Liver (tissue), 9 donors: Measurements from ENCODE around the gene S100PBP. TPM values are rescaled to one million over a fixed set of nuclear protein-coding genes. Genes with fewer than 3 reads are reported as not detected.
A peak's percentile ranks its signal among the peaks of the same experiment; 100 is the strongest.

Experiments
- DNase-seq: peaks from one replicate; pipeline ENCODE4 v3.0.0-alpha.2; 2017; ENCODE audit warnings: low spot score
- H3K27ac ChIP-seq, 2 donors: one replicate each; pipeline ENCODE4 v1.7.0; 2013; ENCODE audit warnings: inconsistent platforms in 2 of 2, low read length in 2 of 2, control low read depth in 1 of 2, low read depth in 1 of 2, mild to moderate bottlenecking in 1 of 2
- H3K27me3 ChIP-seq, 4 donors: one replicate each; pipeline versions ENCODE4 v1.6.1 to v1.7.0; 2013; ENCODE audit warnings: low read length in 3 of 4, inconsistent platforms in 1 of 4, mild to moderate bottlenecking in 1 of 4, moderate library complexity in 1 of 4; ENCODE audit not compliant: control insufficient read depth in 4 of 4, insufficient read depth in 4 of 4
- H3K36me3 ChIP-seq, 4 donors: one replicate each; pipeline versions ENCODE4 v1.6.1 to v1.7.0; 2013; ENCODE audit warnings: low read length in 3 of 4, mild to moderate bottlenecking in 3 of 4, low read depth in 1 of 4, moderate library complexity in 1 of 4; ENCODE audit not compliant: control insufficient read depth in 4 of 4, insufficient read depth in 3 of 4
- H3K4me1 ChIP-seq, 4 donors: one replicate each; pipeline versions ENCODE4 v1.6.1 to v1.7.0; 2013; ENCODE audit warnings: low read length in 3 of 4, mild to moderate bottlenecking in 3 of 4, moderate library complexity in 1 of 4; ENCODE audit not compliant: control insufficient read depth in 4 of 4, insufficient read depth in 4 of 4
- H3K4me3 ChIP-seq, 3 donors: one replicate each; pipeline versions ENCODE4 v1.6.1 to v1.7.0; 2013; ENCODE audit warnings: low read length in 3 of 3, control low read depth in 1 of 3, low read depth in 1 of 3, mild to moderate bottlenecking in 1 of 3
- H3K9ac ChIP-seq, 2 donors: one replicate each; pipeline ENCODE4 v1.7.0; 2013; ENCODE audit warnings: low read length in 2 of 2, mild to moderate bottlenecking in 2 of 2, moderate library complexity in 2 of 2, control low read depth in 1 of 2, low read depth in 1 of 2
- H3K9me3 ChIP-seq, 4 donors: one replicate each; pipeline versions ENCODE4 v1.6.1 to v1.7.0; 2013; ENCODE audit warnings: low read length in 3 of 4; ENCODE audit not compliant: control insufficient read depth in 4 of 4
- EGR1 ChIP-seq, 2 donors: IDR thresholded peaks; 2 replicates each; pipeline ENCODE4 v1.6.1; 2016 to 2018; ENCODE audit warnings: antibody characterized with exemption in 2 of 2, low read depth in 2 of 2
- FOXA1 ChIP-seq: IDR thresholded peaks from 2 replicates; pipeline ENCODE4 v1.6.1; 2016; ENCODE audit warnings: antibody characterized with exemption
- FOXA2 ChIP-seq: IDR thresholded peaks from 2 replicates; pipeline ENCODE4 v1.6.1; 2016; ENCODE audit warnings: antibody characterized with exemption
- GABPA ChIP-seq, 2 donors: IDR thresholded peaks in 1 of 2; conservative IDR thresholded peaks in 1 of 2; 2 replicates each; pipeline ENCODE4 v1.6.1; 2016; ENCODE audit warnings: antibody characterized with exemption in 2 of 2, mild to moderate bottlenecking in 1 of 2, moderate library complexity in 1 of 2
- HNF4A ChIP-seq, 2 donors: conservative IDR thresholded peaks; 2 replicates each; pipeline ENCODE4 v1.6.1; 2016; ENCODE audit warnings: antibody characterized with exemption in 2 of 2, mild to moderate bottlenecking in 2 of 2
- HNF4G ChIP-seq: IDR thresholded peaks from 2 replicates; pipeline ENCODE4 v1.6.1; 2016; ENCODE audit warnings: antibody characterized with exemption
- JUND ChIP-seq, 2 donors: IDR thresholded peaks; 2 replicates each; pipeline ENCODE4 v1.6.1; 2016; ENCODE audit warnings: antibody characterized with exemption in 2 of 2
- MAX ChIP-seq: IDR thresholded peaks from 2 replicates; pipeline ENCODE4 v1.6.1; 2016; ENCODE audit warnings: antibody characterized with exemption
- NR2F2 ChIP-seq: IDR thresholded peaks from 2 replicates; pipeline ENCODE4 v1.6.1; 2016; ENCODE audit warnings: antibody characterized with exemption
- RAD21 ChIP-seq, 2 donors: IDR thresholded peaks; 2 replicates each; pipeline ENCODE4 v1.6.1; 2016; ENCODE audit warnings: antibody characterized with exemption in 2 of 2, mild to moderate bottlenecking in 2 of 2
- RXRA ChIP-seq, 2 donors: IDR thresholded peaks; 2 replicates each; pipeline ENCODE4 v1.6.1; 2017 to 2018; ENCODE audit warnings: antibody characterized with exemption in 2 of 2, mild to moderate bottlenecking in 1 of 2
- SP1 ChIP-seq: IDR thresholded peaks from 2 replicates; pipeline ENCODE4 v1.6.1; 2018; ENCODE audit warnings: antibody characterized with exemption, mild to moderate bottlenecking
- ZBTB33 ChIP-seq: IDR thresholded peaks from 2 replicates; pipeline ENCODE4 v1.6.1; 2016; ENCODE audit warnings: antibody characterized with exemption
- WGBS: extraction: QIAGEN DNeasy Blood & Tissue Kit; methylation state at CpG from one replicate; pipeline ENCODE4 v1.1.7; 2013; 5-methylcytosine and 5-hydroxymethylcytosine counted together
- polyA plus RNA-seq, 2 donors: library from polyadenylated mRNA; stranded (reverse) in 1 of 2; unstranded in 1 of 2; fragments of 200-250 nt in 1 of 2; fragments of >200 nt in 1 of 2; fragmentation: Nextera tagmentation in 1 of 2; extraction: Ambion mirVana in 1 of 2; gene quantifications; one replicate each; pipeline versions ENCODE4 v1.2.1 to v1.2.3, GENCODE V29; 2013 to 2015
- total RNA-seq, 2 donors: library from RNA; depleted of rRNA; stranded (reverse); fragments of >200 nt; gene quantifications; one replicate each; pipeline ENCODE4 v1.2.3, GENCODE V29; 2014
- donor health status: healthy.
- donor health status: healthy.
- donor health status: healthy.
- donor health status: healthy.
- donor health status: healthy.

Gene S100PBP
- total and polyA plus RNA-seq, 4 donors, result 1.9 to 24.8 (median 11.1) TPM

- Histone ChIP-seq H3K27ac (no peak overlapping the region), H3K4me3 (no peak overlapping the region), H3K27me3 (no peaks in the 10 kb centered on the region), H3K9ac (no peak overlapping the region), H3K4me1 (peaks cover 6 to 27% (median 11%) of the 10 kb centered on the region in 4 donors), H3K9me3 (no peaks in the 10 kb centered on the region), H3K36me3 (no peaks in the 10 kb centered on the region)
- no peak for DNase-seq
- TF ChIP-seq HNF4G (no peak), FOXA2 (no peak)
- WGBS, result 78% methylated on average over 7 of the region's 7 CpGs
These were observed 82.3 kb downstream of the S100PBP start for GRCh38 chr1:32899586-32900296.

- H3K9me3 ChIP-seq, result no peaks in the 10 kb centered on the region
- WGBS, result 38% methylated on average over 22 of the region's 22 CpGs
- no peak overlapping the region for H3K27ac ChIP-seq
- DNase-seq, result no peak
- peaks cover 4 to 21% (median 11%) of the 10 kb centered on the region in 4 donors for H3K4me1 ChIP-seq
- no peaks in the 10 kb centered on the region for H3K27me3 ChIP-seq
- no peaks in the 10 kb centered on the region for H3K36me3 ChIP-seq
- H3K9ac ChIP-seq, result no peak overlapping the region
- TF ChIP-seq FOXA1, result no peak
- TF ChIP-seq RAD21 (IDR thresholded peaks at IDR 0.05), result no peak
- TF ChIP-seq GABPA (IDR thresholded peaks at IDR 0.05 in 1 of 2, conservative IDR thresholded peaks at IDR 0.05 in 1 of 2), result no peak
- TF ChIP-seq MAX, result no peak
- TF ChIP-seq JUND (IDR thresholded peaks at IDR 0.05), result no peak
- H3K4me3 ChIP-seq, result peak overlapping the region in 1 of 3 donors; percentile 63
These were observed 83.0 kb downstream of the S100PBP start for GRCh38 chr1:32900371-32900955.

- Histone ChIP-seq H3K9ac (no peak within 1 kb of the TSS), H3K36me3 (no peaks in the 10 kb centered on the region), H3K4me3 (peak within 1 kb of the TSS; percentile 29 to 63 (median 53)), H3K27ac (no peak within 1 kb of the TSS), H3K27me3 (no peaks in the 10 kb centered on the region), H3K9me3 (no peaks in the 10 kb centered on the region), H3K4me1 (peaks cover 4 to 16% (median 11%) of the 10 kb centered on the region in 4 donors)
- no peak for DNase-seq
- TF ChIP-seq JUND (IDR thresholded peaks at IDR 0.05) (no peak), NR2F2 (no peak), HNF4A (conservative IDR thresholded peaks at IDR 0.05) (no peak), RAD21 (IDR thresholded peaks at IDR 0.05) (no peak), EGR1 (IDR thresholded peaks at IDR 0.05; ENCODE audit: low read depth in 2 of 2) (no peak), FOXA1 (no peak), ZBTB33 (no peak), GABPA (IDR thresholded peaks at IDR 0.05 in 1 of 2, conservative IDR thresholded peaks at IDR 0.05 in 1 of 2) (no peak), HNF4G (no peak), SP1 (no peak), RXRA (IDR thresholded peaks at IDR 0.05) (no peak)
- WGBS, result 3% methylated on average over 92 of the region's 92 CpGs
These were observed 83.7 kb downstream of the S100PBP start, which contains the start of gene TMEM54 for GRCh38 chr1:32900956-32901822. TSS of gene TMEM54 (minus strand) at chr1:32901389. CDS start at chr1:32901238, 151 bp downstream.
